GM06990 (cell line): ENCODE measurements around the gene NOXO1.

Experiments used
- DNase-seq: peaks from one replicate; pipeline ENCODE4 v3.0.0-alpha.2; 2011; ENCODE audit not compliant: insufficient read length; ENCODE audit errors: extremely low read depth
- H3K27me3 ChIP-seq: replicated peaks from 2 replicates; pipeline ENCODE4 v1.6.0; 2011; ENCODE audit warnings: low read length; ENCODE audit not compliant: control insufficient read depth, insufficient read depth
- H3K36me3 ChIP-seq: 2 replicates; pipeline ENCODE4 v1.5.1; 2011; ENCODE audit warnings: low read length; ENCODE audit not compliant: control insufficient read depth, insufficient read depth
- H3K4me3 ChIP-seq: replicated peaks from 2 replicates; pipeline ENCODE4 v1.5.1; 2011; ENCODE audit warnings: low read depth, mild to moderate bottlenecking, control low read depth, low read length
- CTCF ChIP-seq: IDR thresholded peaks from 2 replicates; pipeline ENCODE4 v1.5.1; 2011; ENCODE audit warnings: low read length, control low read depth, mild to moderate bottlenecking, inconsistent platforms; ENCODE audit not compliant: insufficient read depth, poor library complexity, severe bottlenecking

Gene NOXO1

GRCh38 chr16:1944612-1945199, 36.6 kb downstream of the NOXO1 start:
- no peak for DNase-seq
- no peak for TF ChIP-seq CTCF
- H3K4me3 ChIP-seq, result no peak overlapping the region
- peaks cover 8% of the 10 kb centered on the region for H3K36me3 ChIP-seq
- no peaks in the 10 kb centered on the region for H3K27me3 ChIP-seq

DNA sequence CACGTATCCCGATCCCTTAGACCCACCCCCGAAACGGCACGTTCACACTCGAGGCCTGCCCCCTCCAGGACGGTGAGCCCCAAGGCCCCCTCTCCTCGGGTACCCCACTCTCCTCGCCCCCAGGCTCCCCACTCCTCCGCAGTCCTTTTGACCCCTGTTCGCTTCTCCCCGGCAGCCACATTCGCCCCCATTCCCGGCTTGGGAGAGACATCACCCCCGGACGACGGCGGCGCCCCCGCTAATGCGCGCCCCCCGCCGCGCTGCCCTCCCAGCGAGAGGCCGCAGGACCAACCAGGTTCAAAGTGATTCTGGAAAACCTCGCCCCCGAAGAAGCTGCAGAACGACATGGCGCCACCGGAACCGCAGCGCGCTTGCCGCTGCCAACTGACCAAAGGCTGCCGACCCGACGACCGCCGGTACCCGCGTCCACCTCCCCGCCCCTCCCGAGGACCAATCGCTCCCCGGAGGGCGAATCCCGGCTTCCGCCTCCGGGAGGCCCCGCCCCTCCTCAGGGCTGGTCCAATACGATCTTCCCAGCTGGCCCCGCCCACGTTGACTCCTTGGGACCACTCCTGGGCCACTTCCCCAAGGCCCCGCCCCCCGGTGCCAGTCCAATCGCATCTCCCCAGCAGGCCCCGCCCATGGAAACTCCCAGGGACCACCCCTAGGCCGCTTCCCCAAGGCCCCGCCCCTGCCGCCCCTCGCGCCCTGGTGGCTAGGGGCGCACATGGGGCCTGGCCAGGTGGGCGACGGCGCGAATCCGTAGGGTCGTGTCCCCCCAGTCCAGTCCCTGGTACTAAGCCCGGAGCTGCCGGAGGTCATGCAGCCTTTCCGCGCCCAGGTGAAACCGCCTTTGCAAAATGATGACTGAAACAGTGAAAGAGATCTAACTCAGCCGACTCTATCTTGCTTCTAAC, 38.2 kb downstream of the NOXO1 start, which contains the start of gene MSRB1:
Gene MSRB1, minus strand, starts transcription at position 390 of the 917 bp plus-strand sequence. Its CDS starts 43 bp downstream, at position 347.
- no peak for TF ChIP-seq CTCF
- H3K36me3 ChIP-seq, result peaks cover 19% of the 10 kb centered on the region
- peak within 1 kb of the TSS; percentile 79 for H3K4me3 ChIP-seq
- no peaks in the 10 kb centered on the region for H3K27me3 ChIP-seq
- peak; percentile 97 for DNase-seq

GRCh38 chr16:1942047-1942809, 39.0 kb downstream of the NOXO1 start:
- Histone ChIP-seq H3K4me3 (peak overlapping the region; percentile 79), H3K27me3 (no peaks in the 10 kb centered on the region), H3K36me3 (peaks cover 19% of the 10 kb centered on the region)
- no peak for DNase-seq
- no peak for TF ChIP-seq CTCF

DNA sequence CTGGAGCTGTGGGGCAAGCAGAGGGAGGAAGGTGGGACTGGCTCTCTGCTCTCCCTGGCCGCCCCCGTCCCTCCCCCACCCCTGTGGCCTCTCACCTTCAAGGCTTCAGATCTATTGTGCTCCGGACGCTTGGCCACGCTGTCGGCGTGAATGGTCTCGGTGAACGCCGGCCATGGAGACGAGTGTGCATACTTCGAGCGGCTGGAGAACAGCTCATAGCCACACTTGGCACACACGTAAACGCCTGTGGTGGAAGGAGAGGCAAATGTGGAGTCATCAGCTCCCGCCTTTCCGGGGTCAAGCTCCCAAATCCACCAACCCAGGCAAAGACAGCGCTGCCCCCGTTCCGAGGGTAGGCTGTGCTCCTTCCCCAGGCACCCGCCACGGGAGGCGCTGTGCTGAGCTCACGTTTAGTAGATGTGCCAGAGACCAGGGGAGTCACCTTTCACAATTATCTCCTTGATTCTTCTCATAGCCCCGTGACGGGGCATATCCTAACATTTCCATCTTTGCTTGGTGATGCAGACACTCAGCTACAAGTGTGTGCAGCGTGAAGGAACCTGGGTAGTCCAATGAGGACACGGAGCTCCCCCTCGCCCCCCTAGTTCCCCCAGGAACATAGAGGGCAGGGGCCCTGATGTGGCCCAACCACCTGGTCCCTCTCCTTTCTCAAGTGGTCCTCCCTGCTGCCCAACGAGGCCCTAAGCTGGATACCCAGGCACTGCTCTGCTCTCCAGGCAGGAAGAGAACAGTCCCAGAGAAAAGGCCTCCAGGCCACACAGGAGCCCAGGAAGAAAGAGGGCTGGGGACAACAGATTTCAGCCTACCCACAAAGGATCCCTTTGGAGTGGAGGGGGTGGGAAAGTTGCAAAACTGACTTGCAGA, 39.9 kb downstream of the NOXO1 start:
- peak overlapping the region; percentile 79; the same call in 1 of the 2 replicates for H3K4me3 ChIP-seq
- TF ChIP-seq CTCF, result no peak
- DNase-seq, result no peak
- peaks cover 19% of the 10 kb centered on the region for H3K36me3 ChIP-seq
- no peaks in the 10 kb centered on the region for H3K27me3 ChIP-seq
